ENCODE results near the gene TAX1BP3.

The TAX1BP3 gene

DNA sequence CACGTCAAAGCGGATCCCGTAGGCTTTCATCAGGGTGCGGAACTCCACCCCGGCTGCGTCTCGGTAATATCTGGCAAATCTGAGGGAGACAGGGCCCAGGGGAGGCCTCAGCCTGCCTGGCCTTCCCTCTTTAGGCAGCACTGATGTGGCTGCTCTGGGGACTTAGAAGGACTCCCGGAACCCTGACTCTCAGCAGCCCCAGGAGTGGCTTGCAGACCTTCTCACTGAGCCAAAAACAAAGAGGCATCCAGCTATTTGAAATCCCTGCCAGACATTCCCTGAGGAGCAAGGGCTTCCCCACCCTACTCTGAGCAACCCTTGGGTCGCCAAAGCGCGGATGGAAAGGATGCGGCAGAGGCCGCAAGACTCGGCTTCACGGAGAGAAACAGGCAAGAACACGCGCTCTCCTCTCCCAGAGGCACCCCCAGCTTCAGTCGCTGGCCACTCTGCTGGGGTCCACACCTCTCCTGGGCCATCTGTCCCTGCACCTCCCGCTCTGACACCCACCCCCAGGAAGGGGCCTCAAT lies 19.7 kb upstream of the TAX1BP3 start:
- no peak for DNase-seq

DNA sequence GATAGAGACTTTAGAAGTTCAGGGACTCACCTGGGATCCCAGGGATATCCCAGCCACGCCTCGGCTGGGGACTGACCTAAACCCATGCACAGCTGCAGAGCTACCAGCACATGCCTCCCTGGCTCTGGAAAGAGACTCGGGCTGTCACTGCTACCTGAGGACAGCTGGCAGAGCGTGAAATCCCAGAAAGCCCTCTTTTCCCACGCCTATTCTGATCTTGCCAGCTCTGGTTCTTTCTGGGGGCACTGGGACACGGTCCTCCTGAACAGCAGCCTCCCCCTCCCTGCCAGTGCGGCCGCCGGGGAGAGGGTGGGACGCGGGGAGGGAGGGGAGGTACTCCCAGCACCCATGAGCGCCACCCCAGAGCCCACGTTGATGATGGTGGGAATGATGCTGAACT lies 16.8 kb upstream of the TAX1BP3 start:
- DNase-seq = no peak

DNA sequence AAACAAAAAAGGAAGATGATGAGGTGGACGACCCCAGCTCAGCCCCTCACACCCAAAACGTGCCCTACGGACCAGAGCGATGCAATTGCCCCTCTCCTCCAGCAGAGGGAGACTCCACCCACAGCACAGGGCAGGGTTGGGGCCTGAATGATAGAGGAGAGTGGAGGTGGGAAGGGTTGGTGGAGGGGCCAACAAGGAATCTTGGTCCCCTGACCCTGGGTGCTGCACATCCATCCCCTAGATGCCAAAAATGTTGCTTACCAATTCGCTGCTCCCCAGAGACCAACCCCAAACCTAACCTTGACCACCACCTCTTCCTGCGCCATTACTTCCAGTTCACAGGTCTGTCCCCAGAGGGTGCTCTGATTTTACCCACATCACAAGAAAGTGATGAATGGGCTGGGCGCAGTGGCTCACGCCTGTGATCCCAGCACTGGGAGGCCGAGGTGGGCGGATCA lies 14.7 kb upstream of the TAX1BP3 start:
- DNase-seq = peak; percentile 68

DNA sequence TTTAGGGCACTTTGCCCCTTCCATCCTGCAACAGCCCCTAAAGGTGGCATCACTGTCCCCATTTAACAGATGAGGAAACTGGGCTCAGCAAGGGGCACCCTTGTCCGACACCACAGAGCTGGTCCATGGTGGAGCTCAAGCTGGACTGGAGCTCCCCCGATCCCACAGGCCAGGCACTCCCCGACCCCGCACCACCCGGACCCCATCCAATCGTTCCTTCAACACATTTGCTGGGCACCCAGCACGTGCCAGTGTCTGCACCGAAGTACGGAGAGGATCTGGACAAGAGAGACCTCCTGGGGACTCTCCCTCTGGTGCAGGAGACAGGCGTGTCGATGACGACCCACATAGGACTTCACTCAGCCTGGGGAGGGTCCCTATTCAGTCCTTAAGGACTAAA lies 13.7 kb upstream of the TAX1BP3 start:
- no peak for DNase-seq

DNA sequence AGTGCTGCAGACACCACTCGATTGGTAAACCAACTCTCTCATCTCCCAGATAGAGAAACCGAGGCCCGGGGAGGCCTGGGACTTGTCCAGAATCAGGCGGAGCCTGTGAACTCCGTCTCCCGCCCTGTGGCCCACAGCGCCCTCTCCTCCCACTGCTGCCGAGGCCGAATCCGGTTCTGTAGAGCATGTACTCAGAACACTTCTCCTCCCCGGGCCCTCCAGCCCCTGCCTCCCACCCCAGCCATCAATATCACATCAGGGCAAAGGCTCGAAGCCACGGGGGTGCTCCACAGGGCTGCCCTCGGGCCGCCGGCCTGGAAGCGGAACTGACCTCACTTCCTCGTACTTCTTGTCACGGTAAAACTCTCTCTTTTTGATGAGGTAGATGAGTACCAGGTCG lies 13.2 kb upstream of the TAX1BP3 start:
- no peak for DNase-seq

DNA sequence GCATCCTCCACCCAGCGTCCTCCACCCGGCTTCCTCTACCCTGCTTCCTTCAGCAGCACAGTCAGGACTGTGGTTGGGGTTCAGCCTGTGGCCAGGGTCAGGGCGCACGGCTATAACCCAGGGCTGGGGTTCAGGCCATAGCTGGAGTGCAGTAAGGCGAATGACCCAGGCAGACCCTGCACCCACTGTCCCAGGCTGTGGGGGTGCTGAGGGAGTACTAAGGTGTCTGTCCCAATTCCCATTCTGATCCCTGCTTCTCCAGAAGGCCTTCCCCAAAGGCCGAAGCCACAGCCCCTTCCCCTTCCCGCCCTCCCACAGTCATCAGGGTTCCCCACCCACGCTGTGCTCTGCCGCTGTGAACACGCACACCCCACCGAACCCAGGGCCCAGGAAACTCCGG lies 12.7 kb upstream of the TAX1BP3 start:
- no peak for DNase-seq

DNA sequence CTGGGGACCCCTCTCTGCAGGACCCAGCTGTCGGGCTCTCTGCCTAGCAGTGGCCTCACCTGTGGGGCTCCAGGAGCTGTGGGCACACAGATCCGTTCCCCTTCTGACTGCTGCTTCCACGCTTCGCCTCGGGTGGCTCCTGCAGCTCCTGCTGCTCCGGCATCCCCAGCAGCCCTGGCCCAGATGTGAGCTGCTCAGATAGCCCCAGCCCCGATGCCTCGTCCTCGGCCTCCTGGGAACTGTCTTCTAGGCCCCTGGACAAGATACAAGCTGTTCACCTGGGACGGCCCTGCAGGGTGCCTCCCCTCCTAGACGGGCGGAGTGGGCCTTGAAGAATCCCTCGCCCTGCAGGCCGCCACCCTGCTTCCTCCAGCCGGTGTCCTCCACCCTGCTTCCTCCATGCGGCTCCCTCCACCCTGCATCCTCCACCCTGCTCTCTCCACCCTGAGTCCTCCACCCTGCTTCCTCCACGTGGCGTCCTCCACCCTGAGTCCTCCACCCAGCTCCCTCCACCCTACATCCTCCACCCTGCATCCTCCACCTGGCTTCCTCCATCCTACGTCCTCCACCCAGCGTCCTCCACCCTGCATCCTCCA lies 11.3 kb upstream of the TAX1BP3 start:
- no peak for DNase-seq

DNA sequence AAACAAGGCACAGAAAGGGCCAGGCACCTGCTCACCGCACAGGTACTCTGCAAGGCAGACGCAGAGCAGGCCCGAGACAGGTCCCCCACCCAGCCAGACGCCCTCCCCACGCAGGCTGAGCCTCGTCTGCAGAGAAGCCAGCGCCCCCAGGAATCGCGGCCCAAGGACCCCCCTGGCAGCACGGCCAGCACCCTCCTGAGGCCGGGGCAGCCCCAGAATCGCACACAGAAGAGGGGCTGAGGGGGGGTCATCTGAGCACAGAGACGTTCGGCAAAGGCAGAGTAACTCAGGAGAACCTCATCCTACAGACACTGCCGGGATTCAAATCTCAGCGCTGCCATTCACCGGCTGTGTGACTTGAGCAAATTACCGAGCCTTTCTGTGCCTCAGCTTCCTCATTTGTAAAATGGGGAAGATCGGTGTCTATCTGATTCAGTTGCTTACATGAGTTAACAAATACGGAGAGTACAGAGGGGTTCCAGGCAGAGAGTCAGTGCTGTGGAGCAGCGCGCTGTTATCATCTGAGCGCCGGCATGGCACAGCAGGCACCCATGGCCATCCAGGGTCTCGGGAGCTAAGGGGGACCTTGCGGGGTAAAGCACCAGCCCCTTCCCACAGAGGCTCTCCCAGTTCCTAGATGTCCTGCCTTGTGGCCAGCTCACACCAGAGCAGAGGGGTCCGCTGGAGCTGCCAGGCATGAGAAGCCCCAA lies 10.6 kb upstream of the TAX1BP3 start:
- no peak for DNase-seq

DNA sequence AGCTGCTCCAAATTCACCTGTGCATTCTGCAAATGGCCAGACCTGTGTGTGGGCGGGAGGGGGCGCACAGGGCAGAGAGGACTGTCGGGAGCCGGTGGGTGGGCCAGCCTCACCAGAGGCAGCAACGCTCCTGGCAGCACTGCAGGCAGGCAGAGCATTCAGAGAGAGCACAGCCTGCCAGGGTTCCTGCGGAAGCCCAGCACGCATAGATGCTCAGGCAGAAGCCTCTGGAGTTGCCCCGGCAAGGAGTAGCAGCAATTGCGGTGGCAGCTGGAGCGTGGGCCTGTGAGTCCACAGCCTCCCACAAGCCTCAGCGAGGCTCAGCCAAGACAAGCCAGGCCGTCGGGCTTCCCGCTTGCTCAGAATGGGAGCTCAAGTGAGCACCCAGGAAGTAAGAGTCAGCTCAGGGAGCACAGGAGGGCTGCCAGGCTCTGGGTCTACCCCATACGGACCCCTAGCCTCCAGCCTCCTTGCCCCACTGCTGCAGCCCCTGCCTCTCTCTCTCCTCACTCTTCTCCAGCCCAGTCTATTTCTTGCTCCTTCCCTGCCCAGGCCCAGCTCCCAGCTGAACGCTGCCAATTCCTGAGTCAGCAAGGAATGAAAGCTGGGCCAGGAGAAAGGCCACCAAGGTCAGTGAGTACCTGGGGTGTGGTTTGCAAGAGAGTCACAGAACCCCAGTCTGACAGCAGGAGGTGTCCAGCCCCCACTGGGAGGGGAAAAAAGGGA lies 9.9 kb upstream of the TAX1BP3 start:
- DNase-seq = no peak

DNA sequence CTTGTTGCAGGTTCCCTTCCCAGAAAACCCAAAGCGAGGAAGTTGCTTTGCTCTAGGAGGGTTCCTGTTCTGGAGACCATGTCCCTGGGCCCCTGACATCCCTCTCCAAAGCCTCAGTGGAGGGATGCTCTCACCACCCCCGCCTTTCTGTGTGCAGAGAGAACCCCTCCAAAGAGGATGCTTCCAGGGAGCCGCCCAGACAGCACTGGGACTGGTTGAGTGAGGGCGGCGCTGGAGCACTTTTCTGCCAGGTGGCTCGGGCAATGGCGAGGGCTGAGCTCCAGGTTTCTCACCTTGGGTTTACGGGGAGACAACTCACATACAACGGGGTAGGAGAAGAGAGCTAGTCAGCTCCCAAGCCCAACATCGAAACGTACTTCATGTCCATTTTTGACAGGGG lies 7.5 kb upstream of the TAX1BP3 start:
- no peak for DNase-seq

DNA sequence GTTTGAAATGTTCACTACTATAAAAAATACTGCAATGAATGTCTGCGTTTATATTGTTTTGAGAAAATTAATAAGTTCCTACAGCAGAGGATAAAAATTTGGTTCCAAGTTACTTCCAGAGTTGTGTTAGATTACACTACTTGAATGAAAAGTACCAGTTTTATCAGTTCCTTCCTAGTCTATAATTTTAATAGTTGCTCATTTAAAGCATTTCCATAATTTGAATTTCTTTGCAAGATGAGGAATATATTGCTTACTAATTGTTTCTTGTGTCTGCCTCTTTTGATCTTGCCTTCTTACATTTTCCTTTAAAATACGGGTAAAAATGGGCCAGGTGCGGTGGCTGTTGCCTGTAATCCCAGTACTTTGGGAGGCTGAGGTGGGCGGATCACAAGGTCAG lies 4.2 kb upstream of the TAX1BP3 start:
- DNase-seq = no peak

DNA sequence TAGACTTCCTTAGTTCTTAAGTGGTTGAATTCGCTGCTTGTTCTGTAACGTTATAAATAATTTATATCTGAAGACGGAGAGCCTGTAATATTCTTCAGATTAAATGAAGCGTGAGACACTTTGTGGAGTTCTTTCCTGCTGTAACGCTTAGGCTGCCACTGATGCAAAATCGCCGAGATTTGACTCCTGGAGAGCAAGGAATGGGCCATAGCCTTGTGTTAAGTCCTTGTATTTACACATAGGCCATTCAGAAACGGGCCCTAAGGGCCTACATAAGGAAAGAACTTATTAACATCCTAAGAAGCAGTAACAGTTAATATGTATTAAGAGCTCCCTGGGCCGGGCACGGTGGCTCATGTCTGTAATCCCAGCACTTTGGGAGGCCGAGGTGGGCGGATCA lies 1.2 kb upstream of the TAX1BP3 start:
- DNase-seq = no peak

DNA sequence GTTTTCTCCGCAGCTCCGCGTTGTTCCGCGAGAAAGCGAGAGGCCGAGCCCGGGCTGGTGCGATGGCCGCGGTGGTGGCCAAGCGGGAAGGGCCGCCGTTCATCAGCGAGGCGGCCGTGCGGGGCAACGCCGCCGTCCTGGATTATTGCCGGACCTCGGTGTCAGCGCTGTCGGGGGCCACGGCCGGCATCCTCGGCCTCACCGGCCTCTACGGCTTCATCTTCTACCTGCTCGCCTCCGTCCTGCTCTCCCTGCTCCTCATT lies 638 bp upstream of the TAX1BP3 start:
- DNase-seq = no peak

DNA sequence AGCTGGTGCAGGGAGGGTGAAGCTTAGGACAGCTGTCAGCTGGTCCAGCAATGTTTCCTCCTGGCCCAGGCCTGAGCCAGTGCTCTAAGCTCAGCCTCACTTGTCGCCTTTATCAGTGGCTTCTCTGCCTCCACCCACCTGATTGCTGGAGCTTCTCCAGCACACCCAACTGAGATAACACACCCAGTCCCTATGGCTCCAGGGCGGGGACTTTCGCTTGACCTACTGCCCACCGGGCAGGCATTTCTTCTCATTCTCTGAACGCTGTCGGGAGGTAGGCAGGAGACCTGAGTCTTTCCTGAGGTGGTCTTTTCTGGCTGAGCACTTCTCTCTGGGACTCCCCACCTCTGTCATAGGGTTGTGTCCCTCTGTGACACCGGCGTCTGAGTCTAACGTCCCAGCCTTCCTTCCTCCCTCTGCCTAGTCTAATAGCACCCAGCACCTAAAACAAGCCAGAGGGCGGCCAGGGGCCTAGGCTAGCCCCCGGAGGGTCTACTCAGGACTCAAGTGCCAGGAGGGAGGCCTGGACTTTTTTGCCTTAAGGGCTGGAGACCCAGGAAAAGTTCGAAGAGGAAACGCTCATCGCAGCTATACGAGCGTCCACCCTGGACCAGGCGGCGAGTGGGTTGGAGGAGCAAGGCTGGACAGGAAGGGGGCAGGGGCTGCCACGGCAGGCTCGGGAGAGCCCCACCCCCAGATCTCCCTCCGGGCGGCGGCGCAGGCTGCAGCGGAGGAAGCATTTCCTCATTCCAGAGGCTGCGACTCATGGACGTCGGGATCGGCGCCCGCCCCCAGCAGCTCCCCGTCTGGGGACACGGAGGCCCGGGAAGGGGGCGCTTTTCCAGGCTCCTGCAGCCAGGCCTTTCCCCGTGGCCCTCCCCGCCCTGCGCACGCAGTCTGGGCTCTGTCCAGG lies 756 bp downstream of the TAX1BP3 start:
- DNase-seq = peak; percentile 12

DNA sequence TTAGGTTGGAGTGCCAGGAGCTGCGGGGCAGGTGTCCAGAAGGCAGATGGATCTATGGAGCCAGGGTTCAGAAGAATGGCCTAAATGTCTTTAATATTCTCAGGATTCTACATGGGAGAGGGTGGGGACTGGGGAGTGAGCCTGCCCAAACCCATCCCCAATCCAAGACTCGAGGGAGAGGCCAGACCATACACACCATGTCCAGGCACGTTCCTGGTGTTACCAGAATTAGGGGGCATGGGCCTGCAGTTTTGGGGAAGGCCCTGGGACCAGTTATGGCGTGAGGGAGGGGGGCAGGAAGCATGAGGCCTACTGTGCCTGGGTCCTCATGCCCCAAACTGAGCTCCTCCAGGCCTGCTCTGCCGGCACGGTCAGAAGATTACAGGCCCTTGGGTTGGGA lies 1.9 kb downstream of the TAX1BP3 start:
- no peak for DNase-seq

DNA sequence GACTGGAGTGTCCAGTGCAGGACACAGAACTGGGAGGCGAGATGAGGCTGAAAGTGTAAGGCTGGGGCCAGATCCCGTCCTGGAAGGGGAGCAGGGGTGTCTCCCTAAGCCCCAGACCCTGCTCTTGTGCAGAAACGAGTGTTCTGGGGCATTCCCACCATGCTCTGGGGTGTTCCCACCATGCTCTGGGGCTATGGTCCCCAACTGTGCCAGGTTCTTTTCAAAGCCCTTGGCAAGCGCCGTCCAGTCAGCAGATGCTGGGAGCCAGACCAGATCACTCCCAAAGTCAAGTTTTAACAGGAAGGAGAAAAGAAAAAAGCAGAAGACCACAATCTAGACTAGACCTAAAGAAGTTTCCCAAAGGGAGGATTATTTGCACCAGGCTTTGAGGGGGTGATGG lies 2.5 kb downstream of the TAX1BP3 start:
- no peak for DNase-seq

DNA sequence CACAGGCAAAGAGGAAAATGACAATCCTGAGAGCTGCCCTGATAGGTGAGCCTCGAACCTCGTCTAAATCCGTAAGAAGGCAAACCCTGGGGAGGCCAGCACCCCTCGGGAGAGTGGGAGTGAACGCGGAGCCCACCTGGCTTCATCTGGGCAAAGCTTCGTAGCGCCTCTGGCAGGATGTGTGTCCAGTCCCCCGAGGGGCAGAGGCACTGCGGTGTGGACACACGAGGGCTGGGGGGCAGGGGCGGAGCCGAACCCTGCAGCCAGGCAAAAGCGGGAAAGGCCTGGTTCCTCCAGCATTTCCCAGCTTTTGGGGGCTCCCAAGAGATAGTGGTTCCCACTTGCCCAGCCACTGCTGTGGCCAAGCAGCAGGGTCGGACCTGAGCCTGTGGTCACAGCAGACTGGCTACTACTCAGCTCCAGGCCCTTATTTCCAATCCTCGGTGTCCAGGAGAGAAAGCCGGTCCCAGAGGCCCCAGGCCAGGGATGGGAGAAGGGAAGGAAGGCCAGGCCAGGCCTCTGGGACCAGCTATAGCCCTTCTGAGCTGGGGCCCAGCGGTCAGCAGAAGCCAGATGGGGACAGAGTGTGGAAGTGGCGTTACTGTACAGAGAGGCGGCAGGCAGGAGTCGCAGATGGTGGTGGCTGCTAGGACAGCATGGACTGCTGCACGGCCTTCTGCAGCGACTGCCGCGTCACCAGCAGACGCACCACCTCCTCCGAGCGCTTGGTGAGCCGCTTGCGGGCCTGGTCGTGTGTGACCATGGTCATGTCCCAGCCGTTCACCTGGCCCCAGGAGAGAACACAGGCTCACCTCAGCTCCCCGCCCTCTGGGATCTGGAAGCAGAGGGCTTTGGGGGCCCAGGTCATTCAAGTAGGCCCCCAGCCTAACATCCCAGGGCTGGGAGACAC lies 5.0 kb downstream of the TAX1BP3 start:
- DNase-seq = no peak

DNA sequence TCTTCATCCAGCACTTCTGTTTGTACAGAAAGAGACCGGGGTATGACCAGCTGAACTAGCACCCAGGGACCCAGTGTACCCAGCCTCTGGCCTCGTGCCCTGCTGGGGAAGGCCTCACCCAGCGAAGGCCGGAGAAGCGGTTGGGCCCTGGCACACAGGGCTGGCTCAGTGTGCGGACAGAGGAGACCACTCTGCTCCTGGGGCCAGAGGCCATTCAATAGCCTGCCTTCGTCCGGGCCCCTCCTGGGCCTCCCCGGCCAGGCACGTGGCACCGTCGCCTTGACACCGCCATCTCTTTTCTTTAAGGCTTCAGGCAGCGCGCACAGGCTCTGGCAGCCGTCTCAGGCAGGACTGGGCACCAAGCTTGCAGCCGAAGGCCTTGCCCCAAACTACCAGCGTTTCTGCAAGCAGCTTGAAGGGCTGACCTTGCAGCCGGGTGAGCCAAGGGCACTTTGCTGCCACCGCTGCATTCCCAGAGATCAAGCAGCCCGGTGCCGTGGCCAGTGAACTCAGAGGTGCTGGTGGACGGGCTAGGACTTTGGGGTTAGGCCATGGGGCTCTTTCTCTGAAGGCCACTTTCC lies 8.0 kb downstream of the TAX1BP3 start:
- no peak for DNase-seq

DNA sequence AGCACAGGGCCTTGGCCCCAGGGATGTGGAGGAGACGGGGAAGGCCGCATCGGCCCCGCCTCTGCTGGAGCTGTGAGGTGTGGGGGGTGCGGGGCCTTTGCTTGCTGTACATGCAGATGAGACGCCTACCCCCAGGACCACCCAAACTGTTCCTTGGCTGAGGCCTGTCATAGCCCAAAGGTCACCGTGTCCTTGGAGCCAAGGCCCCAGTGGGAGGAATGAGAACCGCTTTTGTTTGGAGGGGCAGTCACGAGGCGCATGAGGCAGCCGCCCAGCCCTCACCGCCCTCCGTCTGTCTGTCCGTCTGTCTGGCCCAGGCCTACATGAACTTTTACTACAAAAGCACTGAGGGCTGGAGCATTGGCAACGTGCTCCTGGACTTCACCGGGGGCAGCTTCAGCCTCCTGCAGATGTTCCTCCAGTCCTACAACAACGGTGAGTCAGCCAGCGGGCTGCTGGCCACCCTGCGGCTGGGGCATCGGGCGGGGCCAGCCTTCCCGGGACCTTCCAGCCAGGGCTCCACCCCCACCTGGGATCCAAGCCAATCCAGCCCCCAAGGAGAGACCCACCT lies 8.8 kb downstream of the TAX1BP3 start:
- no peak for DNase-seq

DNA sequence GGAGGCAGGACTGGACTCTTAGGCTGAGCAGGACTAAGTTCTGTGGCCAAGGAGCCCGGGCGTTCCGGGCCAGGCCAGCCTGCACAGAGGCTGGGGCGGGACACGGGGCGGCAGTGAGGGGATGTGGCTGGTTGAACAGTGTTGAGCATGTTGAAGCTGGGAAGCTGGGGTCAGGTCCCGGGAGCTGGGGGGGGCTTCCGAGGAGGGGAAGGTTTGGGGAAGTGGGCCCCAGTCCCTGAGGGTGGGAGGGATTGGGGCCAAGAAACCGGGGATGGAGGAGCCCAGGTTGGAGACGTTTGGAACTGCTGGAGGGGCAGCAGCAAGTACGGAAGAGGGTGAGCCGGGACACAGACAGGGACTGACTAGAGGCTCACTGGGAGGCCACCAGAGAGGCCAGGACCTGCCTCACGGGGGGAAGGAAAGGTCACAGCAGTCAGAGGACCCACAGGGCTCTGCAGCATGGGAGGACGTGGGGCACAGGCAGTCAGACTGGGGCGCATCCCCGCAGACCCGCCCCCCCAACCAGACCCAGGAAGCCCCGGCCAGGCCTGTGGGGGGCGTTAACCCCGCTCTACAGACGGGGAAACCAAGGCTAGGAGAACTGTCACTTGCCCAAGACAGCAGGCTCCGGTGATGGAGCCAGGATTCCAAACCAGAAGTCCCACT lies 9.5 kb downstream of the TAX1BP3 start:
- no peak for DNase-seq

Measured in CD4-positive, alpha-beta T cell treated with Interleukin-17A for 4 hours (primary cell).